Heart left ventricle (tissue), 13 donors: ENCODE results near the gene CTPS2.
"Not testable (repeated sequence)": the region's sequence is repeated elsewhere in the genome, so short reads cannot be mapped to it uniquely, and the experiment has no call there.

ENCODE experiments used
- CTCF ChIP-seq, 12 donors: fragments of 200-600 bp; sonication (generic) in 4 of 12; IDR thresholded peaks; one replicate each; pipeline versions ENCODE4 v1.5.0 to v1.8.0; 2018 to 2022; ENCODE audit warnings: antibody characterized with exemption in 12 of 12, mild to moderate bottlenecking in 5 of 12
- POLR2A ChIP-seq, 2 donors: fragments of 450-650 bp; IDR thresholded peaks; one replicate each; pipeline ENCODE4 v1.6.1; 2017; ENCODE audit warnings: antibody characterized with exemption in 2 of 2, mild to moderate bottlenecking in 2 of 2, moderate library complexity in 2 of 2
- donor health status: ischemic (EF 13 %, LVEDD 7.1; RV severe dilation, severe dysfunction).
- donor health status: DM: no; HTN: yes; CAD: no.
- donor health status: DM: no; HTN: no; CAD: no.
- donor health status: ischemic (EF 25% LVEDD 6.9; RV normal size, moderate dysfunction).
- donor health status: ischemic (EF 25% LVEDD 5.7; RV mildly dilated, moderate dysfunction).
- donor health status: ischemic (EF 35%, LVEDD 5.7; RV mildly dilated, moderate dysfunction).
- donor health status: nonischemic (EF 11% LVEDD 7.7; RV severe dilation, severe dysfunction).
- donor health status: DM: yes; HTN: yes; CAD: no.
- donor health status: PGD.
- donor health status: ischemic (EF 29% LVEDD 5.4; RV normal size, mild dysfunction).
- donor health status: nonischemic (EF 23%, LVEDD 6.1; RV moderate dilation, normal function).

- not testable (repeated sequence) for TF ChIP-seq CTCF, POLR2A (IDR thresholded peaks at IDR 0.05)
Measured at GRCh38 chrX:16575388-16575787, 137.1 kb downstream of the CTPS2 start.
